ENCODE data around the gene IGF2R. TPM values are rescaled to one million over a fixed set of nuclear protein-coding genes. Genes with fewer than 3 reads are reported as not detected.
A peak's percentile ranks its signal among the peaks of the same experiment; 100 is the strongest.

IGF2R gene
- total RNA-seq, 1 experiment from 2014 or later = 127 TPM

GRCh38 chr6:159926542-159927203, 42.2 kb upstream of the IGF2R start:
- Mint-ChIP-seq H3K4me1 (ENCODE audit: low read depth, unreplicated experiment) (peaks cover 9% of the 10 kb centered on the region), H3K36me3 (ENCODE audit: insufficient read depth, unreplicated experiment) (no peaks in the 10 kb centered on the region), H3K27me3 (ENCODE audit: unreplicated experiment) (peaks cover 41% of the 10 kb centered on the region), H3K4me3 (ENCODE audit: low read depth, unreplicated experiment) (no peak overlapping the region), H3K27ac (ENCODE audit: unreplicated experiment) (no peak overlapping the region), H3K9me3 (ENCODE audit: low read depth, unreplicated experiment) (peaks cover 3% of the 10 kb centered on the region)
- TF ChIP-seq CTCF (IDR thresholded peaks at IDR 0.05; ENCODE audit: unreplicated experiment) = no peak
- CTCF ChIA-PET = no interaction called here
- no TSS peak for BruUV-seq (replicated peaks)
- DNase-seq = no peak
- intact Hi-C loops (cut with micrococcal nuclease; ENCODE audit: unreplicated experiment) = no loop called here

GRCh38 chr6:159929819-159930218, 39.1 kb upstream of the IGF2R start:
- H3K36me3 Mint-ChIP-seq (ENCODE audit: insufficient read depth, unreplicated experiment) = no peaks in the 10 kb centered on the region
- TF ChIP-seq CTCF (IDR thresholded peaks at IDR 0.05; ENCODE audit: unreplicated experiment) = no peak
- H3K27ac Mint-ChIP-seq (ENCODE audit: unreplicated experiment) = no peak overlapping the region
- H3K4me1 Mint-ChIP-seq (ENCODE audit: low read depth, unreplicated experiment) = peaks cover 9% of the 10 kb centered on the region
- H3K4me3 Mint-ChIP-seq (ENCODE audit: low read depth, unreplicated experiment) = no peak overlapping the region
- peak; percentile 74 for DNase-seq
- H3K9me3 Mint-ChIP-seq (ENCODE audit: low read depth, unreplicated experiment) = no peaks in the 10 kb centered on the region
- intact Hi-C loops (cut with micrococcal nuclease; ENCODE audit: unreplicated experiment) = no loop called here
- no TSS peak for BruUV-seq (replicated peaks)
- H3K27me3 Mint-ChIP-seq (ENCODE audit: unreplicated experiment) = peaks cover 9% of the 10 kb centered on the region
- CTCF ChIA-PET = interaction anchor here (0.6 kb wide), 1 partner anchor 123 kb away, joined by 3 read pairs; no protein-coding TSS in a partner anchor

- Mint-ChIP-seq H3K4me3 (ENCODE audit: low read depth, unreplicated experiment) (no peak overlapping the region), H3K4me1 (ENCODE audit: low read depth, unreplicated experiment) (peaks cover 9% of the 10 kb centered on the region), H3K27me3 (ENCODE audit: unreplicated experiment) (peaks cover 4% of the 10 kb centered on the region), H3K36me3 (ENCODE audit: insufficient read depth, unreplicated experiment) (no peaks in the 10 kb centered on the region), H3K9me3 (ENCODE audit: low read depth, unreplicated experiment) (no peaks in the 10 kb centered on the region), H3K27ac (ENCODE audit: unreplicated experiment) (no peak overlapping the region)
- intact Hi-C loops (cut with micrococcal nuclease; ENCODE audit: unreplicated experiment) = no loop called here
- CTCF ChIA-PET = no interaction called here
- no TSS peak for BruUV-seq (replicated peaks)
- TF ChIP-seq CTCF (IDR thresholded peaks at IDR 0.05; ENCODE audit: unreplicated experiment) = no peak
- no peak for DNase-seq
Measured at GRCh38 chr6:159931112-159931511, 37.8 kb upstream of the IGF2R start.

GRCh38 chr6:159931846-159932245, 37.0 kb upstream of the IGF2R start:
- no peak for TF ChIP-seq CTCF (IDR thresholded peaks at IDR 0.05; ENCODE audit: unreplicated experiment)
- Mint-ChIP-seq H3K4me1 (ENCODE audit: low read depth, unreplicated experiment) (peaks cover 9% of the 10 kb centered on the region), H3K27me3 (ENCODE audit: unreplicated experiment) (no peaks in the 10 kb centered on the region), H3K27ac (ENCODE audit: unreplicated experiment) (no peak overlapping the region), H3K9me3 (ENCODE audit: low read depth, unreplicated experiment) (no peaks in the 10 kb centered on the region), H3K36me3 (ENCODE audit: insufficient read depth, unreplicated experiment) (no peaks in the 10 kb centered on the region), H3K4me3 (ENCODE audit: low read depth, unreplicated experiment) (no peak overlapping the region)
- CTCF ChIA-PET = no interaction called here
- BruUV-seq (replicated peaks) = no TSS peak
- DNase-seq = no peak
- intact Hi-C loops (cut with micrococcal nuclease; ENCODE audit: unreplicated experiment) = no loop called here

Measured in Calu3 (cell line).